AG04449 (cell line): ENCODE measurements around the gene THUMPD1.
A peak's percentile ranks its signal among the peaks of the same experiment; 100 is the strongest.

ENCODE experiments used
- CTCF ChIA-PET: fragments of 350-600 bp; formaldehyde crosslinking; extraction: SDS; loops from one replicate; lab custom pipeline; 2021; ENCODE audit warnings: antibody characterized with exemption; lab: Yijun Ruan, JAX
- POLR2A ChIA-PET: fragments of 400-600, 350-600 bp; formaldehyde crosslinking; extraction: SDS; loops from one replicate; lab custom pipeline; 2020; ENCODE audit warnings: antibody characterized with exemption, inconsistent platforms; lab: Yijun Ruan, JAX
- DNase-seq: peaks from one replicate; pipeline ENCODE4 v3.0.0-alpha.2; 2010; ENCODE audit warnings: low read depth, low spot score
- H3K4me3 ChIP-seq: 2 replicates; pipeline ENCODE4 v1.5.1; 2011; ENCODE audit warnings: low read depth, mild to moderate bottlenecking, control low read depth, low read length
- CTCF ChIP-seq: IDR thresholded peaks from one replicate; pipeline ENCODE4 v1.5.1; 2011; ENCODE audit warnings: mild to moderate bottlenecking, moderate library complexity, low read length, control low read depth, inconsistent platforms; ENCODE audit not compliant: insufficient read depth; ENCODE audit errors: missing control alignments

THUMPD1 gene, protein sequence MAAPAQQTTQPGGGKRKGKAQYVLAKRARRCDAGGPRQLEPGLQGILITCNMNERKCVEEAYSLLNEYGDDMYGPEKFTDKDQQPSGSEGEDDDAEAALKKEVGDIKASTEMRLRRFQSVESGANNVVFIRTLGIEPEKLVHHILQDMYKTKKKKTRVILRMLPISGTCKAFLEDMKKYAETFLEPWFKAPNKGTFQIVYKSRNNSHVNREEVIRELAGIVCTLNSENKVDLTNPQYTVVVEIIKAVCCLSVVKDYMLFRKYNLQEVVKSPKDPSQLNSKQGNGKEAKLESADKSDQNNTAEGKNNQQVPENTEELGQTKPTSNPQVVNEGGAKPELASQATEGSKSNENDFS

DNA sequence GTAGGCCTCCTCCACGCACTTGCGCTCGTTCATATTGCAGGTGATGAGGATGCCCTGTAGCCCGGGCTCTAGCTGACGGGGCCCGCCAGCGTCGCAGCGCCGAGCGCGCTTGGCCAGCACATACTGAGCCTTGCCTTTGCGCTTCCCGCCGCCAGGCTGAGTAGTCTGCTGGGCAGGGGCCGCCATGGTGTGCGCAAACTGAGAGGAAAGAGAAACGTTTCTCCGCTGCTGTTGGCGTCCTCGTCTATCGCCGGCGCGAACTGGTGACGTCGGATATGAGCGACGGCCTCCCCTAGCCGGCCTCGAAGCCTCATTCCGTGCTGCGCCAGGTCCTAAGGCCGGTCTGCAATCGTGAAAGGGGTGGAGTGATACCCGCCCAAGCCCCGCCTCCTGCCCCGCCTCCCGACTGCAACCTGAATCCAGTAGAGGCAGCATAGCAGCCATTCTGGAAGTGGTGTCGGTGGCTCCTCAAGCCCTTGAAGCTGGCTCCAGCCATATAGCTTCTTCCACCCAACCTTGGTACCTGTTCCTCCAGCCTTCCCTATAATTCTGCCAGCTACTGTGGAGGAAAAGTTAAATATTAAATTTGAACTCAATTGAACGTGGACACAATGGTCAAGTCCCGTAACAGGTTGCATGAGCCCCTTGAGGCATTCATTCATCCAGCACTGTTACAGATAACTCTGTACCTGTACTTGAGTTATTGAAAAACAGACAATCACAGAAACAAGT, at the start of gene THUMPD1:
TSS of gene THUMPD1 (minus strand) at position 265 of the 732 bp plus-strand sequence. CDS start at position 186, 79 bp downstream.
- CTCF ChIA-PET = no interaction called here
- peak; percentile 53 for DNase-seq
- POLR2A ChIA-PET = no interaction called here

DNA sequence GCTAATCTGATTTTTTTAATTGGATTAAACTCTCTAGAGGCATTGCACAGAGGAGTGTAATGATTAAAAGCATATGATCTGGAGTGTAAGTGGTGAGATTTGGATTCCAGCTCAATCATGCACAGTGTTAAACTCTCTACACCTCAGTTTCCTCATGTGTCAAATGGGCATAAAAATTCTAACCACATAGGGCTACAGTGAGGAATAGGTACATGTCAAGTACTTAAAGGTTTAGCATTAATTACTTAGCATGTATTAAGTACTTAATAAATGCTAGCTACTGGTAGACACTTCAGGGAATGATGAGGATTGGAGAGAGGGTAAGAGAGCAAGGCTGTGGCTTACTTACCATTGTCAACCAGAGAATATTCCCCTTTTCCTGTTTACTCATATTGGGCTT, 47.5 kb upstream of the THUMPD1 start:
- POLR2A ChIA-PET = no interaction called here
- CTCF ChIA-PET = interaction anchor here (2.1 to 6.2 kb wide), 2 partner anchors 10 to 14 kb away, joined by 12 to 41 read pairs; no protein-coding TSS in a partner anchor
- H3K4me3 ChIP-seq = no peak overlapping the region
- DNase-seq = no peak
- no peak for TF ChIP-seq CTCF

More for the DNA sequence above, at the start of gene THUMPD1:
- TF ChIP-seq CTCF = peak; percentile 12
- H3K4me3 ChIP-seq = peak within 1 kb of the TSS; percentile 100

- ChIA-PET POLR2A (no interaction called here), CTCF (interaction anchor here (6.2 kb wide), 1 partner anchor 9 kb away, joined by 41 read pairs; no protein-coding TSS in a partner anchor)
- no peak for DNase-seq
- TF ChIP-seq CTCF = no peak
- no peak overlapping the region for H3K4me3 ChIP-seq
Measured at GRCh38 chr16:20784204-20784603, 42.6 kb upstream of the THUMPD1 start.

DNA sequence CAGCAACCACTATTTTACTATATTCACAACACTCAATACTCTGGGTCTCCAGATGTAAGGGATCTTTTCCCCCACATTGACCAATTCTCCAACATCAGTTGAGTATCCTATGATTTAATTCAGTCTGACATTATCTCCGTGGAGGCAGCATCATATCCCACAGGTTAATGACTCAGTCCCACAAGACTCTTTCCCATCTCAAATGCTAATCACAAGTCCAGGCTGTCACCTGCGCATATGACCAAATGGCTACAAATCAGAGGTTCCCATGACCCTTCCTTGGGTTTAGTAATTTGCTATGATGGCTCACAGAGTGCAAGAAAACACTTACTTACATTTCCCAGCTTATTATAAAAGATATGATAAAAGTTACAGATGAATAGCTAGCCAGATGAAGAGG, 40.9 kb upstream of the THUMPD1 start:
- no peak for TF ChIP-seq CTCF
- no peak overlapping the region for H3K4me3 ChIP-seq
- POLR2A ChIA-PET = no interaction called here
- no peak for DNase-seq
- CTCF ChIA-PET = no interaction called here

GRCh38 chr16:20781697-20782096, 40.1 kb upstream of the THUMPD1 start:
- POLR2A ChIA-PET = no interaction called here
- no peak for TF ChIP-seq CTCF
- no peak for DNase-seq
- CTCF ChIA-PET = no interaction called here
- H3K4me3 ChIP-seq = no peak overlapping the region
